Uterus (tissue), 4 donors: ENCODE measurements around the gene FDXR. TPM values are rescaled to one million over a fixed set of nuclear protein-coding genes. Genes with fewer than 3 reads are reported as not detected.

Experiments
- DNase-seq, 2 donors: peaks; one replicate each; pipeline ENCODE4 v3.0.0-alpha.2; 2019 to 2020
- H3K27ac ChIP-seq, 2 donors: fragments of 200-600 bp; sonication (generic); 1 replicate in 1 of 2; 2 replicates in 1 of 2; pipeline ENCODE4 v1.5.1; 2016 to 2018
- H3K27me3 ChIP-seq, 2 donors: fragments of 200-600 bp; sonication (generic); one replicate each; pipeline ENCODE4 v1.5.1; 2018 to 2019; ENCODE audit warnings: control low read depth in 1 of 2
- H3K36me3 ChIP-seq, 2 donors: fragments of 200-600 bp; sonication (generic); one replicate each; pipeline ENCODE4 v1.5.1; 2019; ENCODE audit warnings: control low read depth in 1 of 2
- H3K4me1 ChIP-seq, 2 donors: fragments of 200-600 bp; sonication (generic); one replicate each; pipeline ENCODE4 v1.5.1; 2018 to 2019; ENCODE audit warnings: control low read depth in 1 of 2
- H3K4me3 ChIP-seq, 2 donors: fragments of 200-600 bp; sonication (generic); 1 replicate in 1 of 2; 2 replicates in 1 of 2; pipeline ENCODE4 v1.5.1; 2018 to 2019; ENCODE audit warnings: mild to moderate bottlenecking in 1 of 2
- H3K9me3 ChIP-seq, 2 donors: fragments of 200-600 bp; sonication (generic); one replicate each; pipeline ENCODE4 v1.5.1; 2019; ENCODE audit warnings: control low read depth in 1 of 2
- CTCF ChIP-seq, 4 experiments: fragments of 200-600 bp in 2 of 4; fragments of 450-650 bp in 2 of 4; sonication (generic) in 2 of 4; IDR thresholded peaks; one replicate each; pipeline ENCODE4 v1.5.1; 2016 to 2019; ENCODE audit warnings: antibody characterized with exemption in 4 of 4, mild to moderate bottlenecking in 2 of 4, moderate library complexity in 1 of 4
- POLR2A ChIP-seq, 2 donors: fragments of 450-650 bp; IDR thresholded peaks; one replicate each; pipeline ENCODE4 v1.6.1; 2016; ENCODE audit warnings: antibody characterized with exemption in 2 of 2, mild to moderate bottlenecking in 1 of 2, moderate library complexity in 1 of 2
- intact Hi-C: fragments of 100-400 bp; cut with DNase I; formaldehyde crosslinking; loops from one replicate; pipeline ENCODE4 v1.15.1; 2023; ENCODE audit warnings: low total_unique reads
- total RNA-seq, 4 donors: library from RNA; depleted of rRNA in 3 of 4; stranded (reverse); fragments of >200 nt in 3 of 4; gene quantifications; one replicate each; pipeline versions ENCODE4 v1.1.0 to v1.2.4, GENCODE V29; 2014 to 2023
- donor health status: DM: yes; HTN: yes; CAD: no.

Gene FDXR
- total RNA-seq, 4 donors from 2014 or later = 5.1 to 13.4 (median 7.2) TPM; not detected in 1

GRCh38 chr17:74903671-74904070, 30.9 kb upstream of the FDXR start:
- peaks cover 0 to 5% of the 10 kb centered on the region in 2 donors for H3K27me3 ChIP-seq
- no peak for DNase-seq

GRCh38 chr17:74903034-74903433, 30.2 kb upstream of the FDXR start:
- TF ChIP-seq POLR2A (IDR thresholded peaks at IDR 0.05) = no peak
- TF ChIP-seq CTCF (IDR thresholded peaks at IDR 0.05) = no peak
- no peaks in the 10 kb centered on the region for H3K9me3 ChIP-seq
- no peak overlapping the region for H3K27ac ChIP-seq
- DNase-seq = no peak
- H3K36me3 ChIP-seq = no peaks in the 10 kb centered on the region
- H3K27me3 ChIP-seq = peaks cover 0 to 5% of the 10 kb centered on the region in 2 donors
- intact Hi-C loops = no loop called here
- H3K4me3 ChIP-seq = no peak overlapping the region
- no peaks in the 10 kb centered on the region for H3K4me1 ChIP-seq

More at GRCh38 chr17:74903671-74904070, 30.9 kb upstream of the FDXR start:
- Histone ChIP-seq H3K27ac (no peak overlapping the region), H3K36me3 (no peaks in the 10 kb centered on the region), H3K4me1 (no peaks in the 10 kb centered on the region), H3K4me3 (no peak overlapping the region), H3K9me3 (no peaks in the 10 kb centered on the region)
- intact Hi-C loops = no loop called here
- no peak for TF ChIP-seq CTCF (IDR thresholded peaks at IDR 0.05)
- no peak for TF ChIP-seq POLR2A (IDR thresholded peaks at IDR 0.05)

GRCh38 chr17:74901353-74902135, 28.8 kb upstream of the FDXR start:
- intact Hi-C loops = no loop called here
- Histone ChIP-seq H3K27me3 (peaks cover 0 to 5% of the 10 kb centered on the region in 2 donors), H3K4me3 (no peak overlapping the region), H3K4me1 (no peaks in the 10 kb centered on the region), H3K9me3 (no peaks in the 10 kb centered on the region), H3K36me3 (no peaks in the 10 kb centered on the region), H3K27ac (no peak overlapping the region)
- no peak for TF ChIP-seq CTCF (IDR thresholded peaks at IDR 0.05)
- TF ChIP-seq POLR2A (IDR thresholded peaks at IDR 0.05) = no peak
- DNase-seq = no peak

DNA sequence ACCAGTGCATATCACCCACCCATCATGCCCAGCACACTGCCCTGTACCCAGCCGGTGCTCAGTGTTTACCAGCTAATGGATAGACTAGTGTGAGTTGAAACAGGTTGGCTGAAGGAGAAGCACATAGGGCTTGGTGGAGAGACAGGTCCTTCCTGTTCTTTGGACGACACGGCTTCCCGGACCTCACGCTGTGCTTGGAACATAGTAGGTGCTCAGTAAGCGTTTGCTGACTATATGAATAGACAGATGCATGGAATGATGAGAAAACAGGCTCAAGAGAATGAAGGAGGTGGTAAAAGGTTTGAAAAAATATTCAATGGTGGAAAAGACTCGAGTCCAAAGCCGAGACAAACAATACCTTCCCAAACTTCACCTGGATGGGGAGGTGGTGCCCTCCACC, 27.4 kb upstream of the FDXR start:
- TF ChIP-seq CTCF (IDR thresholded peaks at IDR 0.05) (no peak), POLR2A (IDR thresholded peaks at IDR 0.05) (no peak)
- Histone ChIP-seq H3K27me3 (peaks cover 0 to 5% of the 10 kb centered on the region in 2 donors), H3K27ac (no peak overlapping the region), H3K4me3 (no peak overlapping the region), H3K4me1 (no peaks in the 10 kb centered on the region), H3K9me3 (no peaks in the 10 kb centered on the region), H3K36me3 (no peaks in the 10 kb centered on the region)
- intact Hi-C loops = no loop called here
- DNase-seq = no peak

DNA sequence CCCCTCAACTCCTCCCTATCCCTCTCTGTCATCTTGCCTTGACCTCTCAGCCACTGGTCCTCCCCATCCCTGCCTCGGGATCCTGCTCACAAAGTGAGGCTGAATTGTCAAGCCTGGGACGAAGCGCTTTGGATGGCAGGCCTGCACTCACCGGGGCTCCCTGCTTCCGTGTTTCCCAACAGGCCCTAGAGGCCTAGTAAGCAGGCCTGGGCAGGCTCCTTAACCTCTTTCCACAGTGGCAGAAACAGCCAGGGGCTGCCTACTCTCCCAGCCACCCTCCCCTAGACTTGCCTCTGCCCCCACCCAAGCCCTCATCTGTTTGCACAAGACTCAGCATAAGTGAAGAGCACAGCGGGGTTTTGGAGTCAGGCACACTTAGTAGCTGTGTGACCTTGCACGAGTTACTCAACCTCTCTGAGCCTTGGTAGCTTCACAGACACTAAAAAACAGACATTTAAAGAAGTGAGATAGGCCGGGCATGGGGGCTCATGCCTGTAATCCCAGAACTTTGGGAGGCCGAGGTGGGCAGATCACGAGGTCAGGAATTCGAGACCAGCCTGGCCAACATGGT, 25.7 kb upstream of the FDXR start:
- Histone ChIP-seq H3K9me3 (no peaks in the 10 kb centered on the region), H3K4me3 (no peak overlapping the region), H3K4me1 (peaks cover 0 to 3% of the 10 kb centered on the region in 2 donors), H3K27ac (no peak overlapping the region), H3K27me3 (peaks cover 0 to under 1% of the 10 kb centered on the region in 2 donors), H3K36me3 (no peaks in the 10 kb centered on the region)
- intact Hi-C loops = no loop called here
- DNase-seq = no peak
- TF ChIP-seq CTCF (IDR thresholded peaks at IDR 0.05) (no peak), POLR2A (IDR thresholded peaks at IDR 0.05) (no peak)
